RWPE2 (cell line): ENCODE results near the gene MBOAT2.

Experiments used
- ATAC-seq: fragments of 200-7000 bp; cut with Tn5 transposase; 3 replicates; pipeline ENCODE4 v1.9.1; 2021; ENCODE audit warnings: low read depth
- DNase-seq: peaks from one replicate; pipeline ENCODE4 v3.0.0-alpha.2; 2020; ENCODE audit warnings: low spot score
- H3K27ac ChIP-seq: fragments of 450-650 bp; 2 replicates; pipeline ENCODE4 v1.5.1; 2017; ENCODE audit warnings: mild to moderate bottlenecking; ENCODE audit not compliant: poor library complexity, severe bottlenecking
- H3K27me3 ChIP-seq: fragments of 250-450 bp; sonication (Bioruptor Pico); 2 replicates; pipeline ENCODE4 v1.5.1; 2021; ENCODE audit warnings: mild to moderate bottlenecking, moderate library complexity; ENCODE audit not compliant: insufficient read depth, poor library complexity, severe bottlenecking
- H3K36me3 ChIP-seq: fragments of 250-450 bp; sonication (Bioruptor Pico); 2 replicates; pipeline ENCODE4 v1.5.1; 2020; ENCODE audit warnings: low read depth, mild to moderate bottlenecking, moderate library complexity
- H3K4me1 ChIP-seq: fragments of 250-450 bp; sonication (Bioruptor Pico); 2 replicates; pipeline ENCODE4 v1.5.1; 2021; ENCODE audit warnings: mild to moderate bottlenecking, moderate library complexity; ENCODE audit not compliant: insufficient read depth, poor library complexity, severe bottlenecking
- H3K4me3 ChIP-seq: fragments of 250-450 bp; sonication (Bioruptor Pico); 2 replicates; pipeline ENCODE4 v1.5.1; 2021; ENCODE audit warnings: mild to moderate bottlenecking, moderate library complexity; ENCODE audit not compliant: severe bottlenecking
- H3K9me3 ChIP-seq: fragments of 250-450 bp; sonication (Bioruptor Pico); 2 replicates; pipeline ENCODE4 v1.5.1; 2021; ENCODE audit warnings: mild to moderate bottlenecking, moderate library complexity; ENCODE audit not compliant: severe bottlenecking
- TF ChIP-seq, protein P1 (sequence below): fragments of 450-650 bp; IDR thresholded peaks from one replicate; pipeline ENCODE4 v1.5.1; 2017; ENCODE audit warnings: mild to moderate bottlenecking, moderate library complexity; ENCODE audit not compliant: poor library complexity, severe bottlenecking

Gene MBOAT2

GRCh38 chr2:8848328-8849100 lies 155.0 kb downstream of the MBOAT2 start:
- H3K9me3 ChIP-seq: no peaks in the 10 kb centered on the region
- no peak for ATAC-seq
- no peak for DNase-seq
- H3K27ac ChIP-seq: no peak overlapping the region
- no peaks in the 10 kb centered on the region for H3K4me1 ChIP-seq
- H3K27me3 ChIP-seq: no peaks in the 10 kb centered on the region
- TF ChIP-seq, protein P1, sequence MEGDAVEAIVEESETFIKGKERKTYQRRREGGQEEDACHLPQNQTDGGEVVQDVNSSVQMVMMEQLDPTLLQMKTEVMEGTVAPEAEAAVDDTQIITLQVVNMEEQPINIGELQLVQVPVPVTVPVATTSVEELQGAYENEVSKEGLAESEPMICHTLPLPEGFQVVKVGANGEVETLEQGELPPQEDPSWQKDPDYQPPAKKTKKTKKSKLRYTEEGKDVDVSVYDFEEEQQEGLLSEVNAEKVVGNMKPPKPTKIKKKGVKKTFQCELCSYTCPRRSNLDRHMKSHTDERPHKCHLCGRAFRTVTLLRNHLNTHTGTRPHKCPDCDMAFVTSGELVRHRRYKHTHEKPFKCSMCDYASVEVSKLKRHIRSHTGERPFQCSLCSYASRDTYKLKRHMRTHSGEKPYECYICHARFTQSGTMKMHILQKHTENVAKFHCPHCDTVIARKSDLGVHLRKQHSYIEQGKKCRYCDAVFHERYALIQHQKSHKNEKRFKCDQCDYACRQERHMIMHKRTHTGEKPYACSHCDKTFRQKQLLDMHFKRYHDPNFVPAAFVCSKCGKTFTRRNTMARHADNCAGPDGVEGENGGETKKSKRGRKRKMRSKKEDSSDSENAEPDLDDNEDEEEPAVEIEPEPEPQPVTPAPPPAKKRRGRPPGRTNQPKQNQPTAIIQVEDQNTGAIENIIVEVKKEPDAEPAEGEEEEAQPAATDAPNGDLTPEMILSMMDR: no peak
- no peak overlapping the region for H3K4me3 ChIP-seq
- no peaks in the 10 kb centered on the region for H3K36me3 ChIP-seq

GRCh38 chr2:8847400-8847799 lies 156.1 kb downstream of the MBOAT2 start:
- Histone ChIP-seq H3K9me3 (no peaks in the 10 kb centered on the region), H3K27me3 (no peaks in the 10 kb centered on the region), H3K36me3 (no peaks in the 10 kb centered on the region), H3K4me3 (no peak overlapping the region), H3K27ac (no peak overlapping the region), H3K4me1 (no peaks in the 10 kb centered on the region)
- TF ChIP-seq, protein P1: no peak
- ATAC-seq (no peak), DNase-seq (no peak)

DNA sequence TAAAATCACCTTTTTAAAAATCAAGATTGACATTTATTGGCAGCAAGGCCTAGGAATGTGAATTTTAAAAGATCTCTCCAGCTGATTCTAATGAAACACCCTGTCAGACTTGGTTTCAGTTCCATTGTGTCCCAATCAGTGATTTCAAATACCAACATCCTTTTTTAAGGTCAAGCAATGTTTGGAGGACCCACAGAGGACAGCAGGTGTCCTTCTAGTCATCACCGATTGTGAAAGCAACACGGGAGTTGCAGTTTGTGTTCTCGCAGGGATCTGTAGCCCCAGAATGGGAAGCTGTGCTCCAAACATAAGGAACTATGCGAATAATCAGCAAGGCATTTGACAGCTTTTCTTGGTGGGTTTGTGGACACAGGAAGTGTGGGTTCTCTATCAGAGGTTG lies 161.6 kb downstream of the MBOAT2 start:
- Histone ChIP-seq H3K36me3 (no peaks in the 10 kb centered on the region), H3K4me3 (no peak overlapping the region), H3K9me3 (no peaks in the 10 kb centered on the region), H3K27ac (no peak overlapping the region), H3K4me1 (no peaks in the 10 kb centered on the region), H3K27me3 (no peaks in the 10 kb centered on the region)
- ATAC-seq: no peak
- DNase-seq: no peak
- TF ChIP-seq, protein P1: no peak

DNA sequence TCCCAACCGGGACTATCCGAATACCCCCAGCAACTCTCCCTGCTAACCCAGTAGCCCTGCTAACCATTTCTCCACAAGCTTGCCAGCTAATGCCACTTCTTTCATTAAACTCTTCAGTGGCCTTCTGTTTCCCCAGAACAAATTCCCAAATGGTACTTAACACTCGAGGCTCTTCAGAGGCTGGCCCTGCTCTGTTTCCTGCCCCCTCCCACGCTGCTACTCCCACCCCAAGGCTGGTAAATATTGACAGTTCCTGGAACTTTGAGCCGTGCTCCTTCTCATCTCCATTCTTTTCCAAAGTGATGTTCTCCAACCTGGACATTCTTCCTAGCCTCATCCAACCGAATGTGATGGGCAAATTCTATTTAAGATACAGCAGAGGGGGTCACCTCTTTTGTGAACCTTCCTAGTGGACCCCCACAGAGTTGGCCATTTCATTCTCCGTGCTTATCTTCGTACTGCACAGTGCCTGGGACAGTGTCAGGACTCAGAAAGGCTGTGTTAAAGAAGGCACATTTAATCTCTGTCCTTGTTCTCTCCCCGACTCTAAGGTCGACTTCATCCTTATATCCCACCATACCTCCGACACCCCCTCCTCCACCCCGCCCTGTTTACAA lies 162.9 kb downstream of the MBOAT2 start:
- ATAC-seq (no peak), DNase-seq (no peak)
- Histone ChIP-seq H3K4me1 (no peaks in the 10 kb centered on the region), H3K27ac (no peak overlapping the region), H3K36me3 (no peaks in the 10 kb centered on the region), H3K27me3 (no peaks in the 10 kb centered on the region), H3K4me3 (no peak overlapping the region), H3K9me3 (no peaks in the 10 kb centered on the region)
- TF ChIP-seq, protein P1: no peak
